HG03108 (cell line): ENCODE measurements around the gene C11orf97.
"Not testable (repeated sequence)": the region's sequence is repeated elsewhere in the genome, so short reads cannot be mapped to it uniquely, and the experiment has no call there.

Experiments used
- ATAC-seq: cut with Tn5 transposase; IDR thresholded peaks from one replicate; pipeline ENCODE4 v1.9.1; 2021; ENCODE audit warnings: moderate library complexity; ENCODE audit not compliant: unreplicated experiment

Gene C11orf97

GRCh38 chr11:94511932-94512781 is at the start of gene C11orf97:
Gene C11orf97 (plus strand): TSS chr11:94512461. CDS start chr11:94512529, 68 bp downstream.
- ATAC-seq = peak; percentile 78

GRCh38 chr11:94469416-94469815 is 42.8 kb upstream of the C11orf97 start:
- ATAC-seq = peak; percentile 79

GRCh38 chr11:94472916-94473799 is 39.1 kb upstream of the C11orf97 start:
- peak; percentile 81 for ATAC-seq

GRCh38 chr11:94477624-94478023 is 34.6 kb upstream of the C11orf97 start:
- no peak for ATAC-seq

GRCh38 chr11:94481342-94481741 is 30.9 kb upstream of the C11orf97 start:
- ATAC-seq = no peak

GRCh38 chr11:94486068-94486467 is 26.2 kb upstream of the C11orf97 start:
- ATAC-seq = no peak

- ATAC-seq = peak; percentile 100
Measured at GRCh38 chr11:94493281-94494125, 18.8 kb upstream of the C11orf97 start, which contains the start of the genes ANKRD49 and MRE11. Gene ANKRD49 (plus strand): TSS chr11:94493984. CDS start chr11:94496694, 2,710 bp downstream. Gene MRE11 (minus strand): TSS chr11:94493844. CDS start chr11:94492801, 1,043 bp downstream.

- peak; percentile 45 for ATAC-seq
Measured at GRCh38 chr11:94494126-94494680, 18.1 kb upstream of the C11orf97 start.

GRCh38 chr11:94500181-94500580 is 12.1 kb upstream of the C11orf97 start:
- ATAC-seq = no peak

GRCh38 chr11:94501522-94501921 is 10.7 kb upstream of the C11orf97 start:
- no peak for ATAC-seq

- no peak for ATAC-seq
Measured at GRCh38 chr11:94504689-94505293, 7.5 kb upstream of the C11orf97 start.

GRCh38 chr11:94506513-94506912 is 5.7 kb upstream of the C11orf97 start:
- ATAC-seq = not testable (repeated sequence)

- ATAC-seq = no peak
Measured at GRCh38 chr11:94507485-94507884, 4.8 kb upstream of the C11orf97 start.

- no peak for ATAC-seq
Measured at GRCh38 chr11:94513091-94513490, 830 bp downstream of the C11orf97 start.

- no peak for ATAC-seq
Measured at GRCh38 chr11:94515398-94515797, 3.1 kb downstream of the C11orf97 start.

GRCh38 chr11:94516725-94517124 is 4.5 kb downstream of the C11orf97 start:
- ATAC-seq = no peak

GRCh38 chr11:94518300-94518699 is 6.0 kb downstream of the C11orf97 start:
- ATAC-seq = no peak

- ATAC-seq = no peak
Measured at GRCh38 chr11:94519478-94520084, 7.3 kb downstream of the C11orf97 start.

- no peak for ATAC-seq
Measured at GRCh38 chr11:94521684-94522083, 9.4 kb downstream of the C11orf97 start.
